ENCODE results near the gene PRR32.
"Not testable (repeated sequence)": the region's sequence is repeated elsewhere in the genome, so short reads cannot be mapped to it uniquely, and the experiment has no call there.

GRCh38 chrX:126806784-126807183, 12.7 kb upstream of the PRR32 start:
- not testable (repeated sequence) for TF ChIP-seq CTCF (IDR thresholded peaks at IDR 0.05; ENCODE audit: insufficient read depth, low read length, poor library complexity, severe bottlenecking); EZH2phosphoT487 (conservative IDR thresholded peaks at IDR 0.05; ENCODE audit: low read length)
